OCI-LY1 (cell line): ENCODE data around the gene ZDHHC14.

Source experiments
- CTCF ChIP-seq: fragments of 200-600 bp; sonication (generic), shearing (Covaris generic); IDR thresholded peaks from 2 replicates; pipeline ENCODE4 v1.5.1; 2017; ENCODE audit warnings: mild to moderate bottlenecking, antibody characterized with exemption, low read length, moderate library complexity, mixed read lengths
- EZH2 ChIP-seq: fragments of 200-600 bp; sonication (generic), shearing (Covaris generic); IDR thresholded peaks from 2 replicates; pipeline ENCODE4 v1.8.0; 2017; ENCODE audit warnings: borderline replicate concordance, mixed run types, mild to moderate bottlenecking, antibody characterized with exemption, low read length, moderate library complexity, mixed read lengths

- no peak for TF ChIP-seq CTCF
- no peak for TF ChIP-seq EZH2
Measured at GRCh38 chr6:157668009-157668401, 287.0 kb downstream of the ZDHHC14 start.
